GM12865 (cell line): ENCODE results near the gene NTNG1.
A peak's percentile ranks its signal among the peaks of the same experiment; 100 is the strongest.
"Not testable (repeated sequence)": the region's sequence is repeated elsewhere in the genome, so short reads cannot be mapped to it uniquely, and the experiment has no call there.

Experiments used
- DNase-seq: peaks from one replicate; pipeline ENCODE4 v3.0.0; 2010; ENCODE audit warnings: low read depth
- H3K4me3 ChIP-seq: 2 replicates; pipeline ENCODE4 v1.5.1; 2011; ENCODE audit warnings: mild to moderate bottlenecking, low read depth, low read length, control low read depth
- TF ChIP-seq, protein P1 (sequence below): IDR thresholded peaks from 2 replicates; pipeline ENCODE4 v1.5.1; 2011; ENCODE audit warnings: low read length, control low read depth, low read depth, inconsistent platforms; ENCODE audit not compliant: insufficient read depth; ENCODE audit errors: missing control alignments

NTNG1 gene

DNA sequence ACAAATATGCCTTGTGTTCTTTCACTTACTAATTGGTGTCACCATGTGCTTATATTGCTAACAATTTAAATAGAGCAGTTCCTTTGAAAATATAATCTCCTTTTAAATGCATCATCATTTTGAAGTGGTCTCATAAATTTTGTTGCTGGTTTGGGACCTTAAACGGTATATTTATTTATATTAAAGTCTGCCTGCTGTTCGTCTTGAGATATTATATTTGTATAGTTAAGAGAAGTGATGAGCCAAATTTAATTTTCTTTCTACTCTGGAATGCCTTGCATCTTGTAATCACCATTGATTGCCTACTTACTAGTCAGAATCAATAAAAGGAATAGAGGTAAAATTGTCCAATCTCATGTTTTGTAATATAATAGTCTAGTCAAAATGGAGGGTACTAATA lies 91.6 kb downstream of the NTNG1 start:
- DNase-seq = no peak
- TF ChIP-seq, protein P1, sequence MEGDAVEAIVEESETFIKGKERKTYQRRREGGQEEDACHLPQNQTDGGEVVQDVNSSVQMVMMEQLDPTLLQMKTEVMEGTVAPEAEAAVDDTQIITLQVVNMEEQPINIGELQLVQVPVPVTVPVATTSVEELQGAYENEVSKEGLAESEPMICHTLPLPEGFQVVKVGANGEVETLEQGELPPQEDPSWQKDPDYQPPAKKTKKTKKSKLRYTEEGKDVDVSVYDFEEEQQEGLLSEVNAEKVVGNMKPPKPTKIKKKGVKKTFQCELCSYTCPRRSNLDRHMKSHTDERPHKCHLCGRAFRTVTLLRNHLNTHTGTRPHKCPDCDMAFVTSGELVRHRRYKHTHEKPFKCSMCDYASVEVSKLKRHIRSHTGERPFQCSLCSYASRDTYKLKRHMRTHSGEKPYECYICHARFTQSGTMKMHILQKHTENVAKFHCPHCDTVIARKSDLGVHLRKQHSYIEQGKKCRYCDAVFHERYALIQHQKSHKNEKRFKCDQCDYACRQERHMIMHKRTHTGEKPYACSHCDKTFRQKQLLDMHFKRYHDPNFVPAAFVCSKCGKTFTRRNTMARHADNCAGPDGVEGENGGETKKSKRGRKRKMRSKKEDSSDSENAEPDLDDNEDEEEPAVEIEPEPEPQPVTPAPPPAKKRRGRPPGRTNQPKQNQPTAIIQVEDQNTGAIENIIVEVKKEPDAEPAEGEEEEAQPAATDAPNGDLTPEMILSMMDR = no peak
- H3K4me3 ChIP-seq = no peak overlapping the region

DNA sequence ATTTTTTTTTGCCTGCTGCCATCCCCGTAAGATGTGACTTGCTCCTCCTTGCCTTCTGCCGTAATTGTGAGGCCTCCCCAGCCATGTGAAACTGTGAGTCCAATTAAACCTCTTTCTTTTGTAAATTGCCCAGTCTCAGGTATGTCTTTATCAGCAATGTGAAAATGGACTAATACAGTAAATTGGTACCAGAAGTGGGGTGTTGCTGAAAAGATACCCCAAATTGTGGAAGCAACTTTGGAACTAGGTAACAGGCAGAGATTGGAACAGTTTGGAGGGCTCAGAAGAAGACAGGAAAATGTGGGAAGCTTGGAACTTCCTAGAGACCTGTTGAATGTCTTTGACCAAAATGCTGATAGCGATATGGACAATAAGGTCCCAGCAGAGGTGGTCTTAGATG lies 95.9 kb downstream of the NTNG1 start:
- H3K4me3 ChIP-seq, DNase-seq: not testable (repeated sequence)

DNA sequence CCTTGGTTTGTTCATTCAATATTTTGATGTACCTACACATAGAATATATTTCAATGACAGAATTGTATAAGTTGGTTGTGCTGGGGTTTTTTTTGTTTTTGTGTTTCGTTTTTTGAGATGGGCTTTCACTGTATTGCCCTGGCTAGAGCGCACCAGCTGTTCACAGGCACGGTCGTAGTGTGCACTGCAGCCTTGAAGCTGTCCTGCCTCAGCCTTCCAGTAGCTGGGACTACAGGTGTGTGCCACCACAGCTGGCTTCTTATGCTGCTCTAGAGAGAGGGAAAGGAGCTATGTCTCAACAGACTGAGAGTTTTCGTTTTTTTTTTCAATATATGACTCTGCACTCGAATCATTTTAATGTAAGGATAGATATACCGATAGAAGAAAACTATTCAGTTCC lies 102.6 kb downstream of the NTNG1 start:
- TF ChIP-seq, protein P1 = no peak
- H3K4me3 ChIP-seq = no peak overlapping the region

DNA sequence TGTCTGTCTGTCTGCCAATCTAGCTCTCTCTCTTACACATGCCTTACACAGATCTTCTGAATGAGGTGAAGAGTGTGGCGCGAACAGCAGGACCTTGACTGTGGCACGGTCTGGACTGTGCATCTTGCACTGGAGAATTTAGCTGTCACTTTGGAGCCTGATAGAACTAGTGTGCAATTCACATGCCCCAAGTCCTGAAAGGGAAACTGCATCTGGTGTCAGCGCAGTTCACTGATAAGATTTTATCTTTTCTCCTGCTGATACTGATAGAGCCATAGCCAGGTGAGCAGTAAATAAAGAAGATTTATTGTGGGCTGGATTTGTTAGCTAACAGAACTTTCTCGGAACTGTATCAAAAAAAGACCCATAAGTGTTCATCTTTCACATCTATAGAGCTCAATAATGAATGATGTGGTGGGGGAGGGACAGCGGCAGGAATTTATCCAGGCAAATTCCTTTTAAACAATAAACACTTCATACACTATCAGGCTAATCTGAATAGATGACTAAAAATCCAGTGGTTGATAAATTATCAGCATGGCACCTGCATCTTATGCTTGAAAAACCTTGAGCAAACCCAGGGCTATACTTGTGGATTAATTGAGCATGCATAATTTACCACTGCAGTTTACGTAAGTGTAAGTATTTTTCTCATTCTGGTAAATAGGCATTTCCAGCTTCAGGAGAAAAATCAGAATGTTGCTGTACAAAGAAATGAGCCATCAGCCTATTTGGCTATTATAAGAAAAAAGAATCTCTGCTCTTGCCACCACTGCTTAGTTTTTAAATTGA lies 104.1 kb downstream of the NTNG1 start:
- TF ChIP-seq, protein P1 = no peak
- no peak overlapping the region for H3K4me3 ChIP-seq
- no peak for DNase-seq

More for the DNA sequence above, 102.6 kb downstream of the NTNG1 start:
- no peak for DNase-seq

DNA sequence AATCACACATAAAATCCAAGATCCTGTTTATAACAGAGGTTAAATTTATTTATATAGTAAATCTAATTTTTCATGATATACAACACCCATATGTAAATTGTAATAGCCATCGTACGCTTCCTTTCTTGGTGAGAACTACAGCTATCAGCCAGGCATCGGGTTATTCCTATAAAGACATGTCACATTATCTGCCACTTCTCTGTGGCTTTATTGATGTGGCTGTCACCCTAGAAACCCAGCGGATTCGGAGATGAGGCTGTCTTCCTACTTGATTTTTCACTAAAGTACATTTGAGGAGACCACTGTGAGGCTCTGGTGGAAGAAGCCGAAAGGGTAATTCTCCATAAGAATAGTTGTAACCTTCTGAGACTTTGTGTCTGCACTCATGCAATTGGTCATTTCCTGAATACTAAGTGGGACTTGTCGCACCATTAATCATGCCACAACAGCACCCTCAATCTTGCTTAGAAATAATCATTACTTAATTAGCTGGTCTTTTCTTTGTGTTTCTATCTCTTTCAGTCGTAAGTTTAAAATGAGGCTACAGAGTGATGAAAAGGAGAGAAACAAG lies 106.0 kb downstream of the NTNG1 start:
- TF ChIP-seq, protein P1 = no peak
- peak; percentile 2 for DNase-seq
- H3K4me3 ChIP-seq = no peak overlapping the region

DNA sequence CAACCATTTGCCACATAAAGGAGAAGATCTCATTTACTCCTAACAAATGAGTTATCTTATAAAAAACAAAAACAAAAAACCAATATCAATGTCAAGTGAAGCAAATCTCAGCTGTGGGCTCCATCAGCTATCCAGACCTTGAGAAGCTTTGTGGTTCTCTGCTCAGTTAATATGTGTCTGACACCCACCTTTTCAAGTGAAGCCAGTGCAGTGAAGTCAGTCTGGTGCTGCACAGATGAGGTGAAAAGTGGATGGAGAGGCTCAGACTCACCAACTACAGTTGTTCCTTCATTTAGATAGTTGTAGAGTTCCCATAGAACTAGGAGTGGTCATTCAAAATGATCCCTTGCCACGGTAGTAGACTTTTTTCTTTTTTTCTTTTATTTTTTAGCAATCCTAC lies 106.8 kb downstream of the NTNG1 start:
- DNase-seq = no peak
- TF ChIP-seq, protein P1 = no peak
- no peak overlapping the region for H3K4me3 ChIP-seq

DNA sequence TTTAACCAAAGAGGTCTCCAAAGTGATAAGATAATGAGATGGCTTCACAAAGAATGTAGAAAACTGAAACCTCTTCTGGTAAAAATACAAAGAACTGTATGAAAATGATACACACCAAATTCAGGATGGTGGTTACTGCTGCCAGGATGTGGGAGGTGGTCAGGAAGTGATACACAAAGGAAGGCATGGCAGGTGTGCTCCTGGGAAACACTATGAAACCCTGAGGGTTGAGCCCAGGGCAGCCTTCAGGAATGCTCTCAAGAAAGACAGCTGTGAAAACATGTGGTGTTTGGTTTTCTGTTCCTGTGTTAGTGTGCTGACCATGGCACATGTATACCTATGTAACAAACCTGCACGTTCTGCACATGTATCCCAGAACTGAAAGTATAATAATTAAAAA lies 109.3 kb downstream of the NTNG1 start:
- H3K4me3 ChIP-seq = no peak overlapping the region
- TF ChIP-seq, protein P1 = no peak
- DNase-seq = peak; percentile 43
